Hematopoietic multipotent progenitor cell treated with erythropoietin and hydrocortisone succinate and interleukin-3 and kit ligand, for 4 days (in vitro differentiated cells): ENCODE data around the gene CRTC1.

Experiments
- DNase-seq: peaks from one replicate; pipeline ENCODE4 v3.0.0-alpha.2; 2015

Gene CRTC1

GRCh38 chr19:18651733-18652132 is 31.7 kb upstream of the CRTC1 start:
- no peak for DNase-seq

- no peak for DNase-seq
Observed at GRCh38 chr19:18653853-18654252, 29.6 kb upstream of the CRTC1 start.

GRCh38 chr19:18654469-18654868 is 29.0 kb upstream of the CRTC1 start:
- no peak for DNase-seq

- no peak for DNase-seq
Observed at GRCh38 chr19:18655173-18655844, 28.2 kb upstream of the CRTC1 start.

- no peak for DNase-seq
Observed at GRCh38 chr19:18656337-18657086, 27.0 kb upstream of the CRTC1 start.

GRCh38 chr19:18657590-18658365 is 25.7 kb upstream of the CRTC1 start:
- no peak for DNase-seq

GRCh38 chr19:18658366-18658855 is 25.1 kb upstream of the CRTC1 start:
- DNase-seq = no peak

- DNase-seq = peak; percentile 67
Observed at GRCh38 chr19:18659281-18660050, 24.0 kb upstream of the CRTC1 start.

- no peak for DNase-seq
Observed at GRCh38 chr19:18660051-18660910, 23.2 kb upstream of the CRTC1 start.

- no peak for DNase-seq
Observed at GRCh38 chr19:18660939-18661670, 22.4 kb upstream of the CRTC1 start.

GRCh38 chr19:18662972-18663732 is 20.3 kb upstream of the CRTC1 start:
- no peak for DNase-seq

- DNase-seq = peak; percentile 33
Observed at GRCh38 chr19:18663940-18664530, 19.4 kb upstream of the CRTC1 start.

- no peak for DNase-seq
Observed at GRCh38 chr19:18665771-18666202, 17.7 kb upstream of the CRTC1 start.

- DNase-seq = no peak
Observed at GRCh38 chr19:18666317-18666716, 17.2 kb upstream of the CRTC1 start.

GRCh38 chr19:18666784-18667183 is 16.7 kb upstream of the CRTC1 start:
- no peak for DNase-seq

- no peak for DNase-seq
Observed at GRCh38 chr19:18667531-18668251, 15.8 kb upstream of the CRTC1 start.

GRCh38 chr19:18668252-18668631 is 15.2 kb upstream of the CRTC1 start:
- no peak for DNase-seq

GRCh38 chr19:18668744-18669523 is 14.5 kb upstream of the CRTC1 start:
- DNase-seq = no peak

- no peak for DNase-seq
Observed at GRCh38 chr19:18669524-18669817, 14.0 kb upstream of the CRTC1 start.
